ENCODE results near the gene NUDT2. TPM values are rescaled to one million over a fixed set of nuclear protein-coding genes. Genes with fewer than 3 reads are reported as not detected.

NUDT2 gene
- total and polyA plus RNA-seq, 4 donors: 13.6 to 38.3 (median 22.3) TPM

GRCh38 chr9:34370335-34370969 lies 41.1 kb downstream of the NUDT2 start:
- H3K27me3 ChIP-seq (ENCODE audit: control insufficient read depth in 1 of 2, insufficient read depth in 2 of 2, low read length in 1 of 2): no peaks in the 10 kb centered on the region
- intact Hi-C loops (cut with DNase I): no loop called here
- no peaks in the 10 kb centered on the region for H3K4me1 ChIP-seq (ENCODE audit: control insufficient read depth in 1 of 2, insufficient read depth in 2 of 2, low read length in 2 of 2)
- peaks cover 0 to 2% of the 10 kb centered on the region in 2 donors for H3K36me3 ChIP-seq (ENCODE audit: control insufficient read depth in 1 of 2, insufficient read depth in 2 of 2, low read length in 1 of 2)
- ATAC-seq (ENCODE audit: low FRiP score): no peak
- no peak overlapping the region for H3K4me3 ChIP-seq (ENCODE audit: low read length in 2 of 2)
- no peaks in the 10 kb centered on the region for H3K9me3 ChIP-seq (ENCODE audit: control insufficient read depth, low read length)
- no peak overlapping the region for H3K27ac ChIP-seq (ENCODE audit: low read depth in 1 of 2, low read length in 2 of 2)
- 81 to 82% methylated on average over 23 of the region's 23 CpGs for WGBS, 2 donors
- no peak for DNase-seq

- Histone ChIP-seq H3K27me3 (ENCODE audit: control insufficient read depth in 1 of 2, insufficient read depth in 2 of 2, low read length in 1 of 2) (no peaks in the 10 kb centered on the region), H3K4me1 (ENCODE audit: control insufficient read depth in 1 of 2, insufficient read depth in 2 of 2, low read length in 2 of 2) (no peaks in the 10 kb centered on the region), H3K4me3 (ENCODE audit: low read length in 2 of 2) (no peak overlapping the region), H3K9me3 (ENCODE audit: control insufficient read depth, low read length) (no peaks in the 10 kb centered on the region), H3K27ac (ENCODE audit: low read depth in 1 of 2, low read length in 2 of 2) (no peak overlapping the region), H3K36me3 (ENCODE audit: control insufficient read depth in 1 of 2, insufficient read depth in 2 of 2, low read length in 1 of 2) (peaks cover 0 to 2% of the 10 kb centered on the region in 2 donors)
- intact Hi-C loops (cut with DNase I): no loop called here
- DNase-seq (no peak), ATAC-seq (ENCODE audit: low FRiP score) (peak; percentile 16)
- 72 to 74% methylated on average over 102 to 105 of the region's 105 CpGs for WGBS, 2 donors
These were observed 41.9 kb downstream of the NUDT2 start for GRCh38 chr9:34370970-34371880.

GRCh38 chr9:34371886-34372466 lies 42.6 kb downstream of the NUDT2 start:
- 84 to 86% methylated on average over 60 of the region's 60 CpGs for WGBS, 2 donors
- no peaks in the 10 kb centered on the region for H3K4me1 ChIP-seq (ENCODE audit: control insufficient read depth in 1 of 2, insufficient read depth in 2 of 2, low read length in 2 of 2)
- intact Hi-C loops (cut with DNase I): no loop called here

GRCh38 chr9:34372467-34373011 lies 43.2 kb downstream of the NUDT2 start:
- WGBS, 2 donors: 87 to 88% methylated on average over 41 of the region's 41 CpGs
- H3K4me3 ChIP-seq (ENCODE audit: low read length in 2 of 2): no peak overlapping the region
- no peaks in the 10 kb centered on the region for H3K4me1 ChIP-seq (ENCODE audit: control insufficient read depth in 1 of 2, insufficient read depth in 2 of 2, low read length in 2 of 2)
- no peaks in the 10 kb centered on the region for H3K27me3 ChIP-seq (ENCODE audit: control insufficient read depth in 1 of 2, insufficient read depth in 2 of 2, low read length in 1 of 2)
- no peak for ATAC-seq (ENCODE audit: low FRiP score)
- H3K9me3 ChIP-seq (ENCODE audit: control insufficient read depth, low read length): no peaks in the 10 kb centered on the region
- H3K36me3 ChIP-seq (ENCODE audit: control insufficient read depth in 1 of 2, insufficient read depth in 2 of 2, low read length in 1 of 2): peaks cover 0 to 2% of the 10 kb centered on the region in 2 donors
- no peak overlapping the region for H3K27ac ChIP-seq (ENCODE audit: low read depth in 1 of 2, low read length in 2 of 2)
- intact Hi-C loops (cut with DNase I): no loop called here
- no peak for DNase-seq

More at GRCh38 chr9:34371886-34372466, 42.6 kb downstream of the NUDT2 start:
- Histone ChIP-seq H3K27ac (ENCODE audit: low read depth in 1 of 2, low read length in 2 of 2) (no peak overlapping the region), H3K36me3 (ENCODE audit: control insufficient read depth in 1 of 2, insufficient read depth in 2 of 2, low read length in 1 of 2) (peaks cover 0 to 2% of the 10 kb centered on the region in 2 donors), H3K4me3 (ENCODE audit: low read length in 2 of 2) (no peak overlapping the region), H3K27me3 (ENCODE audit: control insufficient read depth in 1 of 2, insufficient read depth in 2 of 2, low read length in 1 of 2) (no peaks in the 10 kb centered on the region), H3K9me3 (ENCODE audit: control insufficient read depth, low read length) (no peaks in the 10 kb centered on the region)
- DNase-seq (no peak), ATAC-seq (ENCODE audit: low FRiP score) (no peak)

- ATAC-seq (ENCODE audit: low FRiP score) (no peak), DNase-seq (no peak)
- Histone ChIP-seq H3K4me3 (ENCODE audit: low read length in 2 of 2) (no peak overlapping the region), H3K27ac (ENCODE audit: low read depth in 1 of 2, low read length in 2 of 2) (no peak overlapping the region), H3K27me3 (ENCODE audit: control insufficient read depth in 1 of 2, insufficient read depth in 2 of 2, low read length in 1 of 2) (no peaks in the 10 kb centered on the region), H3K36me3 (ENCODE audit: control insufficient read depth in 1 of 2, insufficient read depth in 2 of 2, low read length in 1 of 2) (peaks cover 0 to 2% of the 10 kb centered on the region in 2 donors), H3K9me3 (ENCODE audit: control insufficient read depth, low read length) (no peaks in the 10 kb centered on the region), H3K4me1 (ENCODE audit: control insufficient read depth in 1 of 2, insufficient read depth in 2 of 2, low read length in 2 of 2) (no peaks in the 10 kb centered on the region)
- 90 to 97% methylated on average over 2 of the region's 2 CpGs for WGBS, 2 donors
- intact Hi-C loops (cut with DNase I): no loop called here
These were observed 44.4 kb downstream of the NUDT2 start for GRCh38 chr9:34373749-34374148.

GRCh38 chr9:34374339-34374738 lies 45.0 kb downstream of the NUDT2 start:
- no peaks in the 10 kb centered on the region for H3K4me1 ChIP-seq (ENCODE audit: control insufficient read depth in 1 of 2, insufficient read depth in 2 of 2, low read length in 2 of 2)

GRCh38 chr9:34374905-34375552 lies 45.7 kb downstream of the NUDT2 start:
- Histone ChIP-seq H3K27me3 (ENCODE audit: control insufficient read depth in 1 of 2, insufficient read depth in 2 of 2, low read length in 1 of 2) (no peaks in the 10 kb centered on the region), H3K4me1 (ENCODE audit: control insufficient read depth in 1 of 2, insufficient read depth in 2 of 2, low read length in 2 of 2) (no peaks in the 10 kb centered on the region), H3K4me3 (ENCODE audit: low read length in 2 of 2) (no peak overlapping the region), H3K9me3 (ENCODE audit: control insufficient read depth, low read length) (no peaks in the 10 kb centered on the region), H3K27ac (ENCODE audit: low read depth in 1 of 2, low read length in 2 of 2) (no peak overlapping the region), H3K36me3 (ENCODE audit: control insufficient read depth in 1 of 2, insufficient read depth in 2 of 2, low read length in 1 of 2) (peaks cover 0 to 2% of the 10 kb centered on the region in 2 donors)
- DNase-seq (no peak), ATAC-seq (ENCODE audit: low FRiP score) (no peak)
- intact Hi-C loops (cut with DNase I): loop anchor here in 1 of 2 donors (5.0 kb wide), 1 partner anchor 123 kb away; no protein-coding TSS in a partner anchor
- 69 to 70% methylated on average over 5 of the region's 5 CpGs for WGBS, 2 donors

More at GRCh38 chr9:34374339-34374738, 45.0 kb downstream of the NUDT2 start:
- intact Hi-C loops (cut with DNase I): no loop called here
- no peaks in the 10 kb centered on the region for H3K27me3 ChIP-seq (ENCODE audit: control insufficient read depth in 1 of 2, insufficient read depth in 2 of 2, low read length in 1 of 2)
- H3K36me3 ChIP-seq (ENCODE audit: control insufficient read depth in 1 of 2, insufficient read depth in 2 of 2, low read length in 1 of 2): peaks cover 0 to 2% of the 10 kb centered on the region in 2 donors
- H3K4me3 ChIP-seq (ENCODE audit: low read length in 2 of 2): no peak overlapping the region
- WGBS, 2 donors: 84 to 86% methylated on average over 3 of the region's 3 CpGs
- no peak for DNase-seq
- no peaks in the 10 kb centered on the region for H3K9me3 ChIP-seq (ENCODE audit: control insufficient read depth, low read length)
- no peak overlapping the region for H3K27ac ChIP-seq (ENCODE audit: low read depth in 1 of 2, low read length in 2 of 2)
- ATAC-seq (ENCODE audit: low FRiP score): no peak
